ENCODE measurements around the gene UBE2E3. TPM values are rescaled to one million over a fixed set of nuclear protein-coding genes. Genes with fewer than 3 reads are reported as not detected.

The UBE2E3 gene
- total and polyA plus RNA-seq, 2 of the 4 experiments (the other 2 are of a cell fraction) = 106 to 114 TPM

GRCh38 chr2:181021199-181021789 lies 40.9 kb downstream of the UBE2E3 start:
- no peak overlapping the region for H2AFZ ChIP-seq (replicated peaks; ENCODE audit: low read length, poor library complexity)
- H3K4me1 ChIP-seq (ENCODE audit: control insufficient read depth, insufficient read depth, low read length) = no peaks in the 10 kb centered on the region
- no peak overlapping the region for H3K23ac ChIP-seq (ENCODE audit: low read depth, low read length)
- peaks cover 19% of the 10 kb centered on the region; the same call in 1 of the 2 replicates for H4K20me1 ChIP-seq (ENCODE audit: insufficient read depth, low read length)
- no peak overlapping the region for H3K4me3 ChIP-seq (ENCODE audit: insufficient read depth, low read depth, low read length)
- in situ Hi-C loops (cut with MboI; ENCODE audit: low sequenced_read_pairs) = no loop called here
- H3K9me1 ChIP-seq (ENCODE audit: insufficient read depth, low read length) = no peaks in the 10 kb centered on the region
- DNase-seq (no peak), ATAC-seq (ENCODE audit: low read depth) (no peak)
- H3K14ac ChIP-seq (replicated peaks; ENCODE audit: low read depth, low read length) = no peak overlapping the region
- no TSS peak for BruUV-seq (replicated peaks)
- H4K5ac ChIP-seq (ENCODE audit: low read depth, low read length) = no peak overlapping the region
- dilution Hi-C loops (cut with HindIII; ENCODE audit: low sequenced_read_pairs, unreplicated experiment) = no loop called here
- H3K18ac ChIP-seq (ENCODE audit: low read depth, low read length) = no peak overlapping the region
- H3K9ac ChIP-seq (ENCODE audit: low read depth, low read length) = no peak overlapping the region
- no peak overlapping the region for H2BK120ac ChIP-seq (ENCODE audit: low read depth, low read length)
- H3K4ac ChIP-seq (ENCODE audit: low read depth, low read length) = no peak overlapping the region
- no peak overlapping the region for H4K8ac ChIP-seq (ENCODE audit: low read depth in 2 of 2, low read length in 2 of 2)
- intact Hi-C loops (cut with micrococcal nuclease) = no loop called here
- no peak overlapping the region for H3K27ac ChIP-seq (ENCODE audit: insufficient read depth, low read length)
- no peak overlapping the region for H2AK5ac ChIP-seq (ENCODE audit: low read depth, low read length)
- H2BK15ac ChIP-seq (ENCODE audit: low read depth, low read length) = no peak overlapping the region
- no CpG with 5 or more reads among the region's 1 CpG for WGBS, 2 experiments (ENCODE audit: extremely low coverage in 2 of 2, insufficient read length in 1 of 2)
- no peak overlapping the region for H3K4me2 ChIP-seq (ENCODE audit: low read depth, low read length)
- H3K79me1 ChIP-seq (ENCODE audit: low read depth in 1 of 2, low read length in 2 of 2) = peaks cover 22 to 29% of the 10 kb centered on the region in 2 experiments
- H3K27me3 ChIP-seq (ENCODE audit: control insufficient read depth, insufficient read depth, low read length) = no peaks in the 10 kb centered on the region
- H3K36me3 ChIP-seq (ENCODE audit: control insufficient read depth, insufficient read depth, low read length) = no peaks in the 10 kb centered on the region
- TF ChIP-seq NFE2L2 (IDR thresholded peaks at IDR 0.05; ENCODE audit: low read depth, low read length) (no peak), RFX5 (IDR thresholded peaks at IDR 0.05; ENCODE audit: low read depth, low read length) (no peak), USF2 (IDR thresholded peaks at IDR 0.05; ENCODE audit: low read depth, low read length) (no peak), RCOR1 (IDR thresholded peaks at IDR 0.05; ENCODE audit: insufficient replicate concordance, low read length) (no peak), MAFK (IDR thresholded peaks at IDR 0.05; ENCODE audit: low read depth, low read length) (no peak), MXI1 (IDR thresholded peaks at IDR 0.05; ENCODE audit: borderline replicate concordance, low read depth, low read length) (no peak), FOS (IDR thresholded peaks at IDR 0.05; ENCODE audit: low read depth, low read length) (no peak), SMC3 (IDR thresholded peaks at IDR 0.05; ENCODE audit: low read depth, low read length) (no peak), CHD1 (IDR thresholded peaks at IDR 0.05; ENCODE audit: low read depth, low read length) (no peak)
- TF ChIP-seq, protein P1, sequence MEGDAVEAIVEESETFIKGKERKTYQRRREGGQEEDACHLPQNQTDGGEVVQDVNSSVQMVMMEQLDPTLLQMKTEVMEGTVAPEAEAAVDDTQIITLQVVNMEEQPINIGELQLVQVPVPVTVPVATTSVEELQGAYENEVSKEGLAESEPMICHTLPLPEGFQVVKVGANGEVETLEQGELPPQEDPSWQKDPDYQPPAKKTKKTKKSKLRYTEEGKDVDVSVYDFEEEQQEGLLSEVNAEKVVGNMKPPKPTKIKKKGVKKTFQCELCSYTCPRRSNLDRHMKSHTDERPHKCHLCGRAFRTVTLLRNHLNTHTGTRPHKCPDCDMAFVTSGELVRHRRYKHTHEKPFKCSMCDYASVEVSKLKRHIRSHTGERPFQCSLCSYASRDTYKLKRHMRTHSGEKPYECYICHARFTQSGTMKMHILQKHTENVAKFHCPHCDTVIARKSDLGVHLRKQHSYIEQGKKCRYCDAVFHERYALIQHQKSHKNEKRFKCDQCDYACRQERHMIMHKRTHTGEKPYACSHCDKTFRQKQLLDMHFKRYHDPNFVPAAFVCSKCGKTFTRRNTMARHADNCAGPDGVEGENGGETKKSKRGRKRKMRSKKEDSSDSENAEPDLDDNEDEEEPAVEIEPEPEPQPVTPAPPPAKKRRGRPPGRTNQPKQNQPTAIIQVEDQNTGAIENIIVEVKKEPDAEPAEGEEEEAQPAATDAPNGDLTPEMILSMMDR (conservative IDR thresholded peaks at IDR 0.05; ENCODE audit: low read depth, low read length) = no peak
- TF ChIP-seq, protein P2, sequence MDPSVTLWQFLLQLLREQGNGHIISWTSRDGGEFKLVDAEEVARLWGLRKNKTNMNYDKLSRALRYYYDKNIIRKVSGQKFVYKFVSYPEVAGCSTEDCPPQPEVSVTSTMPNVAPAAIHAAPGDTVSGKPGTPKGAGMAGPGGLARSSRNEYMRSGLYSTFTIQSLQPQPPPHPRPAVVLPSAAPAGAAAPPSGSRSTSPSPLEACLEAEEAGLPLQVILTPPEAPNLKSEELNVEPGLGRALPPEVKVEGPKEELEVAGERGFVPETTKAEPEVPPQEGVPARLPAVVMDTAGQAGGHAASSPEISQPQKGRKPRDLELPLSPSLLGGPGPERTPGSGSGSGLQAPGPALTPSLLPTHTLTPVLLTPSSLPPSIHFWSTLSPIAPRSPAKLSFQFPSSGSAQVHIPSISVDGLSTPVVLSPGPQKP (IDR thresholded peaks at IDR 0.05; ENCODE audit: borderline replicate concordance, low read depth, low read length) = no peak
- CTCF ChIA-PET = interaction anchor here (0.6 kb wide), 1 partner anchor 17 kb away, joined by 3 read pairs; no protein-coding TSS in a partner anchor
- no peaks in the 10 kb centered on the region for H3K9me3 ChIP-seq (ENCODE audit: control insufficient read depth, insufficient read depth, low read length)
- H2BK20ac ChIP-seq (ENCODE audit: low read depth, low read length) = no peak overlapping the region
- H4K91ac ChIP-seq (ENCODE audit: insufficient read depth, low read depth, low read length) = no peak overlapping the region
- no peak overlapping the region for H2AK9ac ChIP-seq (replicated peaks; ENCODE audit: low read depth, low read length, poor library complexity)
- H2BK5ac ChIP-seq (ENCODE audit: low read depth, low read length, poor library complexity, severe bottlenecking) = no peak overlapping the region
- POLR2A ChIA-PET (ENCODE audit: unreplicated experiment) = no interaction called here
- H3K56ac ChIP-seq (ENCODE audit: extremely low read depth, insufficient read depth, low read length) = no peak overlapping the region
